Tibial artery (tissue), 4 donors: ENCODE results near the gene ODC1.

Experiments
- DNase-seq, 2 donors: peaks; one replicate each; pipeline ENCODE4 v3.0.0-alpha.2; 2019
- H3K27ac ChIP-seq, 2 donors: fragments of 200-600 bp; sonication (generic) in 1 of 2; 1 replicate in 1 of 2; 2 replicates in 1 of 2; pipeline ENCODE4 v1.5.1; 2018 to 2019; ENCODE audit warnings: mild to moderate bottlenecking in 1 of 2
- H3K27me3 ChIP-seq, 2 donors: fragments of 200-600 bp; sonication (generic) in 1 of 2; one replicate each; pipeline versions ENCODE4 v1.5.1 to v1.6.0; 2016 to 2019
- H3K36me3 ChIP-seq, 3 donors: fragments of 200-600 bp; sonication (generic) in 2 of 3; one replicate each; pipeline ENCODE4 v1.5.1; 2016 to 2019; ENCODE audit warnings: mild to moderate bottlenecking in 2 of 3
- H3K4me1 ChIP-seq, 4 donors: fragments of 200-600 bp; sonication (generic) in 2 of 4; 1 replicate in 3 of 4; 2 replicates in 1 of 4; pipeline ENCODE4 v1.5.1; 2016 to 2019
- H3K4me3 ChIP-seq, 2 donors: fragments of 200-600 bp; sonication (generic) in 1 of 2; 1 replicate in 1 of 2; 2 replicates in 1 of 2; pipeline ENCODE4 v1.5.1; 2018 to 2019; ENCODE audit warnings: mild to moderate bottlenecking in 2 of 2
- H3K9me3 ChIP-seq, 3 donors: fragments of 200-600 bp; sonication (generic) in 1 of 3; one replicate each; pipeline ENCODE4 v1.5.1; 2016 to 2019
- intact Hi-C: fragments of 100-400 bp; cut with DNase I; formaldehyde crosslinking; loops from one replicate; pipeline ENCODE4 v1.15.0; 2023; ENCODE audit warnings: low total_unique reads
- TF ChIP-seq, protein P1 (sequence below), 2 experiments: fragments of 200-600 bp in 1 of 2; fragments of 450-650 bp in 1 of 2; IDR thresholded peaks; one replicate each; pipeline ENCODE4 v1.5.1; 2017 to 2019; ENCODE audit warnings: antibody characterized with exemption in 2 of 2, mild to moderate bottlenecking in 1 of 2, moderate library complexity in 1 of 2

The ODC1 gene

DNA sequence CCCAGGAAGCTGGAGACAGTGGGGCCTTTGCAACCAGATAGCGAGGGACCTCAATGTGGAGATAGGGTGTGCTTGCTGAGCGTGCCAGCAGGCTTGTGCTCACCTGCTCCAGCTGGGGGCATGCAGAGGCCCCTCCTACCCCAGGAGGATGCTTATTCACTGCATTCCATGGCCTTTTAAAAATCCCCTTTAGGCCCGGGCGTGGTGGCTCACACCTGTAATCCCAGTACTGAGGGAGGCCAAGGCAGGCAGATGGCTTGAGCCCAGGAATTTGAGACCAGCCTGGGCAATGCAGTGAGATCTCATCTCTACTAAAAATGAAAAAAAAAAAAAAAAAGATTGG, 54.5 kb downstream of the ODC1 start:
- H3K4me1 ChIP-seq, result peaks cover 0 to 9% (median 3%) of the 10 kb centered on the region in 4 donors
- TF ChIP-seq, protein P1, sequence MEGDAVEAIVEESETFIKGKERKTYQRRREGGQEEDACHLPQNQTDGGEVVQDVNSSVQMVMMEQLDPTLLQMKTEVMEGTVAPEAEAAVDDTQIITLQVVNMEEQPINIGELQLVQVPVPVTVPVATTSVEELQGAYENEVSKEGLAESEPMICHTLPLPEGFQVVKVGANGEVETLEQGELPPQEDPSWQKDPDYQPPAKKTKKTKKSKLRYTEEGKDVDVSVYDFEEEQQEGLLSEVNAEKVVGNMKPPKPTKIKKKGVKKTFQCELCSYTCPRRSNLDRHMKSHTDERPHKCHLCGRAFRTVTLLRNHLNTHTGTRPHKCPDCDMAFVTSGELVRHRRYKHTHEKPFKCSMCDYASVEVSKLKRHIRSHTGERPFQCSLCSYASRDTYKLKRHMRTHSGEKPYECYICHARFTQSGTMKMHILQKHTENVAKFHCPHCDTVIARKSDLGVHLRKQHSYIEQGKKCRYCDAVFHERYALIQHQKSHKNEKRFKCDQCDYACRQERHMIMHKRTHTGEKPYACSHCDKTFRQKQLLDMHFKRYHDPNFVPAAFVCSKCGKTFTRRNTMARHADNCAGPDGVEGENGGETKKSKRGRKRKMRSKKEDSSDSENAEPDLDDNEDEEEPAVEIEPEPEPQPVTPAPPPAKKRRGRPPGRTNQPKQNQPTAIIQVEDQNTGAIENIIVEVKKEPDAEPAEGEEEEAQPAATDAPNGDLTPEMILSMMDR (IDR thresholded peaks at IDR 0.05), result no peak
- H3K36me3 ChIP-seq, result no peaks in the 10 kb centered on the region
- H3K9me3 ChIP-seq, result no peaks in the 10 kb centered on the region
- H3K27ac ChIP-seq, result no peak overlapping the region
- DNase-seq, result no peak
- H3K4me3 ChIP-seq, result no peak overlapping the region
- intact Hi-C loops, result no loop called here
- no peaks in the 10 kb centered on the region for H3K27me3 ChIP-seq

DNA sequence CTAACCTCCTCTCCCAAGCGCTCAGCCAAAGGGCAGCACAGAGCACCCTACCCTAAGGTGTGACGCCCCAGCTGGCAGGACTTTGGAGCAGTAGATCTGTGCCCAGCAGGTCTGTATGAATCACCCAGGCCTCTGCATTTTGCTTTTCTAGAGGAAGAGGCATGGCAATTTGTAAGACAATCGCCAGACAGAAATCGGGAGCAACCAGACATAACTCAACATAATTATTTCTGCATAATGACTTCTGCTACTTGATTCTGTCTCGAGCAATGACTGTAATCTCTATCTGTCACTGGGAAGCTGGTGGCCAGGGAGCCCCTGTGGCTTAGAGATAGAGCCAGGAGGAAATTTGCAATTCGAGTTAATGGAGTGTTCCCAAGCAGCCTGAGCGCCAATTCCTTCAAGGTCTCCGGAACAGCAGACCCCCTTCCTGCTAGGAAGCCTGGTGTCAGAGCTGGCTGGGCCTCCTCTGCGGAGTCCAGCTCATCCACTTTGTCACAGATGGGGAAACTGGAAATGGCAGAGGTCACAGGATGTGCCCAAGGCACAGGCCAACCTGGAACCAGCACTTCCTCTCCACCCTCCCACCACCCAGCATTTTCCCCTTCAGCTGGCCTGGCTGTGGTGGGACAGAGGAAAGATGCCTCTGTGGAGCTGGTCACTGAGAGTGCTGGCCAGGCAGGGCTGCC, 55.0 kb downstream of the ODC1 start:
- no peaks in the 10 kb centered on the region for H3K36me3 ChIP-seq
- intact Hi-C loops, result no loop called here
- no peak for DNase-seq
- peaks cover 0 to 9% (median 3%) of the 10 kb centered on the region in 4 donors for H3K4me1 ChIP-seq
- no peaks in the 10 kb centered on the region for H3K9me3 ChIP-seq
- H3K27ac ChIP-seq, result no peak overlapping the region
- no peak overlapping the region for H3K4me3 ChIP-seq
- TF ChIP-seq, protein P1 (IDR thresholded peaks at IDR 0.05), result no peak
- H3K27me3 ChIP-seq, result no peaks in the 10 kb centered on the region

DNA sequence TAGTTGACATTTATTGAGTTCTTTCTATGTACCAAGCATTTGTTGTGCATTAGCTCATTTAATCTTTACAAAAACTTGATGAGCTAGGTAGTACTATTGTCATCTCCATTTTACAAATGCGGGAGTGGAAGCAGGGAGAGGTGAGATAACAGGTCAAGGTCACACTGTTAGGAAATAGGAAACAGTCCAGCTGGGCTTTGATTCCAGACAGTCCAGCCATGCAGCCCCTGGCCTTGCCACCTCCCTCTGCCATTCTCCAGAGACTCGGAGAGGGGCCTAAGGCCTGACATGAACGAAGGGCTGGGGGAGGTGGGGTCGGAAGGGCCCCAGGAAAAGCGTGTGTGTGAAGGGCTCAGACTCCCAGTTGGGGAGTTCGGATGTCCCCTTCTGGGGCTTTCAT, 55.6 kb downstream of the ODC1 start:
- H3K27me3 ChIP-seq, result no peaks in the 10 kb centered on the region
- no peak overlapping the region for H3K4me3 ChIP-seq
- H3K9me3 ChIP-seq, result no peaks in the 10 kb centered on the region
- H3K36me3 ChIP-seq, result no peaks in the 10 kb centered on the region
- H3K27ac ChIP-seq, result no peak overlapping the region
- TF ChIP-seq, protein P1 (IDR thresholded peaks at IDR 0.05), result no peak
- intact Hi-C loops, result no loop called here
- DNase-seq, result no peak
- peaks cover 0 to 9% (median 2%) of the 10 kb centered on the region in 4 donors for H3K4me1 ChIP-seq

DNA sequence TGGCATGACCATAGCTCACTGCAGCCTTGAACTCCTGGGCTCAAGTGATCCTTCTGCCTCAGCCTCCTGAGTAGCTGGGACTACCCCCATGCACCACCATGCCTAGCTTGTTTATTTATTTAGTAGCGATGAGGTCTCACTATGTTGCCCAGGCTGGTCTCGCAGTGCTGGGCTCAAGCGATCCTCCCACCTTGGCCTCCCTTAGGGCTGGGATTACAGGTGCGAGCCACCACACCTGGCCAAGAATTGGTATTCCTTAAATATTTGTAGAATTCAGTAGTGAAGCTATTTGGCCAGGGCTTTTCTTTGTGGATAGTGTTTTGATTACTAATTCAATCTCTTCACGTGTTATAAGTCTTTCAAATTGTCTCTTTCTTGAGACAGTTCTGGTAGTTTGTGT, 56.0 kb downstream of the ODC1 start:
- TF ChIP-seq, protein P1 (IDR thresholded peaks at IDR 0.05), result no peak
- Histone ChIP-seq H3K9me3 (no peaks in the 10 kb centered on the region), H3K4me3 (no peak overlapping the region), H3K27me3 (no peaks in the 10 kb centered on the region), H3K36me3 (no peaks in the 10 kb centered on the region), H3K27ac (no peak overlapping the region), H3K4me1 (peaks cover 0 to 9% (median 2%) of the 10 kb centered on the region in 4 donors)
- intact Hi-C loops, result no loop called here
- no peak for DNase-seq

DNA sequence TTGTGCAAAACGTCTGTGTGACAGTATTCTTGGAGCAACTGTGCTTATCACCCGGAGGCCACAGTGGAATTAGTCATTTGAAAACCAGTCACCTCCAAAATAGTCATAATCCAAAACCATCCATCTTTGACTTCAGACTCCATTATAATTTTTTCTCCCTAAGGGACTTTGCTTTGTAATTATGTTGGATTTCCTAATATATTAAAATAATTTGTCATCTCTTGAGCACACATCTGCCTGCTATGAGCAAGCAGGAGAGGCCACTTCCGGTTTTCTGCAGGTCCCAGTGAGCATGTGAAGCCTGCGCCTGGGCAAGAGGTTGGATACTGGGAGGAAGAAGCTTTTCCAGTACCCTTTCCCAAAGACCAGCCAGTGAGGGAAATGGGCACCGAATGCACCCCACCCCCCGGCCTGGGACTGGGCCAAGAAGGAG, 57.7 kb downstream of the ODC1 start:
- intact Hi-C loops, result no loop called here
- H3K36me3 ChIP-seq, result no peaks in the 10 kb centered on the region
- peaks cover 0 to 9% (median 2%) of the 10 kb centered on the region in 4 donors for H3K4me1 ChIP-seq
- no peaks in the 10 kb centered on the region for H3K9me3 ChIP-seq
- no peaks in the 10 kb centered on the region for H3K27me3 ChIP-seq
- H3K4me3 ChIP-seq, result no peak overlapping the region
- no peak for DNase-seq
- H3K27ac ChIP-seq, result no peak overlapping the region
- TF ChIP-seq, protein P1 (IDR thresholded peaks at IDR 0.05), result no peak
